B cell (primary cell): ENCODE measurements around the gene NOC2L. TPM values are rescaled to one million over a fixed set of nuclear protein-coding genes. Genes with fewer than 3 reads are reported as not detected.

Experiments
- ATAC-seq: fragments of 200-7000 bp; cut with Tn5 transposase; one replicate; pipeline ENCODE4 v1.10.0; 2021; ENCODE audit warnings: low read depth, mild to moderate bottlenecking, moderate number of reproducible peaks, moderate library complexity
- CTCF ChIA-PET: fragments of 350-600 bp; sonication (Branson Sonifier 250); formaldehyde crosslinking; loops from one replicate; lab custom pipeline; 2021; ENCODE audit warnings: antibody characterized with exemption, inconsistent platforms; lab: Charles Lee
- POLR2A ChIA-PET: fragments of 350-600 bp; sonication (Branson Sonifier 250); formaldehyde crosslinking; loops from one replicate; lab custom pipeline; 2021; ENCODE audit warnings: antibody characterized with exemption; lab: Charles Lee
- DNase-seq: peaks from one replicate; pipeline ENCODE4 v3.0.0; 2013
- H2AFZ ChIP-seq: 2 replicates; pipeline ENCODE4 v1.6.1; 2012; ENCODE audit warnings: mild to moderate bottlenecking, low read depth, low read length; ENCODE audit not compliant: insufficient read depth, poor library complexity, severe bottlenecking
- H3K27ac ChIP-seq, 2 donors: 1 replicate in 1 of 2; 2 replicates in 1 of 2; pipeline ENCODE4 v1.5.1; 2012 to 2013; ENCODE audit warnings: low read length in 2 of 2, mild to moderate bottlenecking in 2 of 2, moderate library complexity in 1 of 2
- H3K27me3 ChIP-seq, 4 experiments: fragments of 200-600 bp in 1 of 4; sonication (generic) in 1 of 4; replicated peaks in 1 of 4; 1 replicate in 2 of 4; 2 replicates in 2 of 4; pipeline versions ENCODE4 v1.6.1 to v1.7.0; 2013 to 2016; ENCODE audit warnings: low read length in 3 of 4, mild to moderate bottlenecking in 2 of 4, mixed read lengths in 1 of 4, moderate library complexity in 1 of 4; ENCODE audit not compliant: insufficient read depth in 4 of 4, control insufficient read depth in 3 of 4; ENCODE audit errors: control extremely low read depth in 1 of 4
- H3K36me3 ChIP-seq, 2 experiments: replicated peaks in 1 of 2; 1 replicate in 1 of 2; 2 replicates in 1 of 2; pipeline versions ENCODE4 v1.6.1 to v1.7.1; 2013; ENCODE audit warnings: low read length in 1 of 2; ENCODE audit not compliant: insufficient read depth in 2 of 2, control insufficient read depth in 1 of 2; ENCODE audit errors: control extremely low read depth in 1 of 2, extremely low read depth in 1 of 2
- H3K4me1 ChIP-seq, 2 donors: fragments of 200-600 bp in 1 of 2; sonication (generic) in 1 of 2; 1 replicate in 1 of 2; 2 replicates in 1 of 2; pipeline versions ENCODE4 v1.5.1 to v1.6.1; 2013 to 2017; ENCODE audit warnings: low read length in 2 of 2; ENCODE audit not compliant: control insufficient read depth in 2 of 2, insufficient read depth in 2 of 2
- H3K4me2 ChIP-seq: replicated peaks from 2 replicates; pipeline ENCODE3; 2012; ENCODE audit warnings: mild to moderate bottlenecking, low read depth, low read length; ENCODE audit not compliant: poor library complexity, severe bottlenecking
- H3K4me3 ChIP-seq, 5 experiments: fragments of 200-600 bp in 1 of 5; sonication (generic) in 1 of 5; 1 replicate in 3 of 5; 2 replicates in 2 of 5; pipeline versions ENCODE4 v1.5.1 to v1.7.0; 2011 to 2016; ENCODE audit warnings: low read length in 4 of 5, mild to moderate bottlenecking in 4 of 5, low read depth in 2 of 5, control low read depth in 1 of 5, moderate library complexity in 1 of 5; ENCODE audit not compliant: insufficient read depth in 1 of 5; ENCODE audit errors: control extremely low read depth in 1 of 5, extremely low read depth in 1 of 5
- H3K79me2 ChIP-seq: fragments of 200-600 bp; sonication (generic); one replicate; pipeline ENCODE4 v1.6.0; 2016; ENCODE audit warnings: low read length; ENCODE audit not compliant: control insufficient read depth, insufficient read depth
- H3K9ac ChIP-seq: fragments of 200-600 bp; sonication (generic); 2 replicates; pipeline ENCODE4 v1.6.1; 2017; ENCODE audit warnings: mild to moderate bottlenecking, low read length, moderate library complexity
- H3K9me3 ChIP-seq, 3 donors: one replicate each; pipeline versions ENCODE4 v1.6.1 to v1.7.1; 2013; ENCODE audit warnings: low read length in 2 of 3; ENCODE audit not compliant: control insufficient read depth in 2 of 3, insufficient read depth in 1 of 3; ENCODE audit errors: control extremely low read depth in 1 of 3
- H4K20me1 ChIP-seq: 2 replicates; pipeline ENCODE4 v1.6.0; 2012; ENCODE audit warnings: mild to moderate bottlenecking, low read length; ENCODE audit not compliant: insufficient read depth, control insufficient read depth, poor library complexity, severe bottlenecking
- H3K27ac Mint-ChIP-seq: one replicate; pipeline ENCODE4 v1.8.0; 2021; ENCODE audit warnings: mixed read lengths
- H3K27me3 Mint-ChIP-seq: one replicate; pipeline ENCODE4 v1.8.0; 2021; ENCODE audit warnings: mixed read lengths
- H3K4me1 Mint-ChIP-seq: one replicate; pipeline ENCODE4 v1.8.0; 2021; ENCODE audit warnings: mixed read lengths
- H3K4me3 Mint-ChIP-seq: one replicate; pipeline ENCODE4 v1.8.0; 2021; ENCODE audit warnings: mixed read lengths
- H3K9me3 Mint-ChIP-seq: one replicate; pipeline ENCODE4 v1.8.0; 2022; ENCODE audit warnings: mixed read lengths; ENCODE audit not compliant: insufficient read depth
- EZH2 ChIP-seq: IDR thresholded peaks from 2 replicates; pipeline ENCODE4 v1.6.1; 2012; ENCODE audit warnings: borderline replicate concordance, low read depth, mild to moderate bottlenecking, moderate library complexity, low read length; ENCODE audit not compliant: insufficient read depth, poor library complexity, severe bottlenecking
- WGBS: methylation state at CpG from one replicate; pipeline ENCODE4 v1.1.5; 2013; ENCODE audit warnings: missing lambda C conversion rate; ENCODE audit not compliant: insufficient coverage; 5-methylcytosine and 5-hydroxymethylcytosine counted together
- intact Hi-C: fragments of 100-400 bp; cut with micrococcal nuclease; formaldehyde crosslinking; loops from one replicate; pipeline ENCODE4 v1.10.0; 2022
- polyA plus RNA-seq: library from polyadenylated mRNA; depleted of rRNA; stranded (reverse); fragments of >200 nt; gene quantifications from 2 replicates; pipeline ENCODE4 v1.2.3, GENCODE V29; 2012
- total RNA-seq, 2 donors: library from RNA; stranded (reverse); fragments of 120-200 nt in 1 of 2; gene quantifications; 1 replicate in 1 of 2; 2 replicates in 1 of 2; pipeline versions ENCODE4 v1.2.3 to v1.2.4, GENCODE V29; 2013 to 2022
- TF ChIP-seq, protein P1 (sequence below): fragments of 200-600 bp; IDR thresholded peaks from one replicate; pipeline ENCODE4 v1.8.0; 2022; ENCODE audit warnings: antibody characterized with exemption, mild to moderate bottlenecking

Gene NOC2L
- total and polyA plus RNA-seq, 2 donors (not counting 1 experiment from before 2014, with no cell fraction given): 48.0 to 64.1 TPM

DNA sequence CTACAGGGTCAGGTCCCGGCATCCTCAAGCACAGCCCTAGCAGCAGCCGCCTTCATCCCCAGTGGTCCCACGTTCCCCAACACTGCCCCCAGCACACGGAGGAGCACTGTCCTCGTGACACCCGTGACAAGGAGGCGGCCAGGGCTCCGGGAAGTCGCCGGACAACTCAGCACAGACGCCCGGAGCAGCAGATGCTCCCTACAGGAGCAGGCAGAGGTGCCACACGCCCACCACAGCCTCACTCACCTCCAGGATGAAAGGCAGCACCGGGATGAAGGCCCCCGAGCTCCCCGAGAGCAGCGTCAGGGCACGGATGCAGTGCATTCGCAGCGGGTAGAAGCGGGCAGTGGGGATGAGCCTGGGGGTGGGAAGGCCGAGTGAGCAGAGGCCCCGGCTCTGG lies 8.2 kb downstream of the NOC2L start:
- Histone ChIP-seq H3K4me1 (peaks cover 0 to 6% of the 10 kb centered on the region in 2 donors), H3K79me2 (peaks cover 3% of the 10 kb centered on the region), H4K20me1 (peaks cover 80% of the 10 kb centered on the region), H3K27ac (no peak overlapping the region), H2AFZ (no peak overlapping the region), H3K9ac (no peak overlapping the region), H3K9me3 (no peaks in the 10 kb centered on the region), H3K4me2 (no peak overlapping the region), H3K4me3 (no peak overlapping the region), H3K27me3 (no peaks in the 10 kb centered on the region), H3K36me3 (peaks cover 0 to 95% of the 10 kb centered on the region in 2 experiments)
- no peak overlapping the region for H3K4me3 Mint-ChIP-seq
- DNase-seq (no peak), ATAC-seq (no peak)
- no peaks in the 10 kb centered on the region for H3K9me3 Mint-ChIP-seq
- 96% methylated on average over 17 of the region's 23 CpGs for WGBS
- peaks cover 2% of the 10 kb centered on the region for H3K4me1 Mint-ChIP-seq
- intact Hi-C loops: no loop called here
- no peak overlapping the region for H3K27ac Mint-ChIP-seq
- no peak for TF ChIP-seq EZH2
- no peaks in the 10 kb centered on the region for H3K27me3 Mint-ChIP-seq
- CTCF ChIA-PET: no interaction called here
- POLR2A ChIA-PET: no interaction called here

DNA sequence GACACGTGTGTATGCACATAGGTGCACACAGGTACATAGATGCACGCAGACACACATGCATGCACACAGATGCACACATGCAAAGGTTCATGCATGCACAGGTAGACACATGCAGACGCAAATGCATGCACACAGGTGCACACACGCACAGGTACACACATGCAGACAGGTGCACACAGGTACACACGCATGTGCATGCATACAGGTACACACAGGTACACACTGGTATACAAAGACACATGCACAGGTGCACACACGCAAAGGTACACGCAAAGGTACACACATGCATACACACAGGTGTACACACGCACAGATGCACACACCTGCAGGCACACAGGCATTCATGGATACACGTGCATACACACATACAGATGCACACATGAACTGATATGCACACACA lies 8.8 kb downstream of the NOC2L start:
- Mint-ChIP-seq H3K9me3 (no peaks in the 10 kb centered on the region), H3K27me3 (no peaks in the 10 kb centered on the region), H3K27ac (no peak overlapping the region), H3K4me3 (no peak overlapping the region), H3K4me1 (no peaks in the 10 kb centered on the region)
- H3K27ac ChIP-seq: no peak overlapping the region
- no peak for ATAC-seq
- no peak overlapping the region for H3K4me3 ChIP-seq
- H3K9me3 ChIP-seq: no peaks in the 10 kb centered on the region
- peaks cover 0 to 92% of the 10 kb centered on the region in 2 experiments for H3K36me3 ChIP-seq
- peaks cover 0 to under 1% of the 10 kb centered on the region in 2 donors for H3K4me1 ChIP-seq
- no peak for DNase-seq
- no peak overlapping the region for H2AFZ ChIP-seq
- no peaks in the 10 kb centered on the region for H3K79me2 ChIP-seq
- TF ChIP-seq, protein P1, sequence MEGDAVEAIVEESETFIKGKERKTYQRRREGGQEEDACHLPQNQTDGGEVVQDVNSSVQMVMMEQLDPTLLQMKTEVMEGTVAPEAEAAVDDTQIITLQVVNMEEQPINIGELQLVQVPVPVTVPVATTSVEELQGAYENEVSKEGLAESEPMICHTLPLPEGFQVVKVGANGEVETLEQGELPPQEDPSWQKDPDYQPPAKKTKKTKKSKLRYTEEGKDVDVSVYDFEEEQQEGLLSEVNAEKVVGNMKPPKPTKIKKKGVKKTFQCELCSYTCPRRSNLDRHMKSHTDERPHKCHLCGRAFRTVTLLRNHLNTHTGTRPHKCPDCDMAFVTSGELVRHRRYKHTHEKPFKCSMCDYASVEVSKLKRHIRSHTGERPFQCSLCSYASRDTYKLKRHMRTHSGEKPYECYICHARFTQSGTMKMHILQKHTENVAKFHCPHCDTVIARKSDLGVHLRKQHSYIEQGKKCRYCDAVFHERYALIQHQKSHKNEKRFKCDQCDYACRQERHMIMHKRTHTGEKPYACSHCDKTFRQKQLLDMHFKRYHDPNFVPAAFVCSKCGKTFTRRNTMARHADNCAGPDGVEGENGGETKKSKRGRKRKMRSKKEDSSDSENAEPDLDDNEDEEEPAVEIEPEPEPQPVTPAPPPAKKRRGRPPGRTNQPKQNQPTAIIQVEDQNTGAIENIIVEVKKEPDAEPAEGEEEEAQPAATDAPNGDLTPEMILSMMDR: no peak
- TF ChIP-seq EZH2: no peak
- POLR2A ChIA-PET: no interaction called here
- H4K20me1 ChIP-seq: peaks cover 73% of the 10 kb centered on the region
- intact Hi-C loops: no loop called here
- CTCF ChIA-PET: no interaction called here
- no peak overlapping the region for H3K9ac ChIP-seq
- 98% methylated on average over 9 of the region's 9 CpGs for WGBS
- H3K4me2 ChIP-seq: no peak overlapping the region
- no peaks in the 10 kb centered on the region for H3K27me3 ChIP-seq
